ENCODE results near the gene MXD3.
"Not testable (repeated sequence)": the region's sequence is repeated elsewhere in the genome, so short reads cannot be mapped to it uniquely, and the experiment has no call there.

Gene MXD3, protein sequence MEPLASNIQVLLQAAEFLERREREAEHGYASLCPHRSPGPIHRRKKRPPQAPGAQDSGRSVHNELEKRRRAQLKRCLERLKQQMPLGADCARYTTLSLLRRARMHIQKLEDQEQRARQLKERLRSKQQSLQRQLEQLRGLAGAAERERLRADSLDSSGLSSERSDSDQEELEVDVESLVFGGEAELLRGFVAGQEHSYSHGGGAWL

GRCh38 chr5:177311723-177312648 is at the start of gene MXD3:
MXD3 (minus strand) TSS chr5:177311898; CDS start chr5:177311830, 68 bp downstream.
- peak; percentile 97 to 99 for DNase-seq (ENCODE audit: low read depth in 2 of 2)

DNA sequence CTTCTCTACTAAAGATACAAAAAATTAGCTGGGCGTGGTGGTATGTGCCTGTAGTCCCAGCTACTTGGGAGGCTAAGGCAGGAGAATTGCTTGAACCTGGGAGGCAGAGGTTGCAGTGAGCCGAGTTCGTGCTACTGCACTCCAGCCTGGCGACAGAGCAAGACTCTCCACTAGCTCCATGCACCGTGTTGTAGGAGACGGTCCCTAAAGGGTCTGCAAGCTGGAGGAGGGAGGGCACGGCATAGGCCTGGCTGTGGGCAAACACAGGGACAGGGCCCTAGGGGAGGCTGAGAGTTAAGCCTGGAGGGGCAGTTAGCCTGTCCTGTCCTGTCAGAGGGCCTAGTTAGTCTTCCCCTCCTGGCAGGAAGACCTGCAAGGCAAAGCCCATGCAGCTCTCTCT is 49.0 kb upstream of the MXD3 start:
- not testable (repeated sequence) for DNase-seq (ENCODE audit: low read depth in 2 of 2)

DNA sequence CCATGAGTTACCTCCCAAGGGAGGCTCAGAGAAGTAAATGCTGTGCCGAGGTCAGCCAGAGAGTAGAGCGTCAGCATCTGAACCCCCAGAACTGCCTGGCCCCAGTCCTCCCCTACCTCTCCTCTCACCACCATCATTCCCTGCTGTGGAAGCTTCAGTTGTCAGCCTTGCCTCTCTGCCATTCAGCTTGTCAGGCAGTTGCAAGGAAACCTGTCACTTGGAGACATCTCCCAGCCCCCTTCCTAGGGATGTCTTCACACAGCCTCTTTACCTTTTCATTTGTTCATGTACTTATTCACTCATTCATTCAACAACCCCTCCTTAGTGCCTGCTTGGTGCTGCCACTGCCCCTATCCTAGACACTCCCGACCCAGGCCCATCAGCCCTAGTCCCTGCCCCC is 48.2 kb upstream of the MXD3 start:
- DNase-seq (ENCODE audit: low read depth in 2 of 2), result no peak

DNA sequence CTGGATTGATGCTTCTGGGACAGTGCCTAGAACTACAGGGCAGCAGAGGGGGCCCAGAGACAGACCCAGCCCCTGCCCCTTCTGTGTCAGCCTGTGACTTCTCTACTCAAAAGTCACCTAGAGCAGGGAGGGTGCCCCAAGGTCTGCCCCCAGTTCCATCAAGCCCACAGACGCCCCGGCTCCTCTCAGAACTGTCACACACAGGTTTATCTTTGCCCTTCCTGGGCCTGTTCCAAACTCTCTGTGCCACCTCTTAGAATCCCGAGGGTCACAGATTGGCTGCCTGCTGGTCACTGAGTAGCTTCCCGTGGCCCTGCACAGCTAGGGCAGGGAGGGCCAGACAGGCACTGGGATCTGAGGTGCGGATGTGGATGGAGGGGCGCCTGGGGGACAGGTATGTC is 47.8 kb upstream of the MXD3 start:
- DNase-seq (ENCODE audit: low read depth in 2 of 2), result no peak

GRCh38 chr5:177358370-177358819 is 46.7 kb upstream of the MXD3 start:
- no peak for DNase-seq (ENCODE audit: low read depth in 2 of 2)

DNA sequence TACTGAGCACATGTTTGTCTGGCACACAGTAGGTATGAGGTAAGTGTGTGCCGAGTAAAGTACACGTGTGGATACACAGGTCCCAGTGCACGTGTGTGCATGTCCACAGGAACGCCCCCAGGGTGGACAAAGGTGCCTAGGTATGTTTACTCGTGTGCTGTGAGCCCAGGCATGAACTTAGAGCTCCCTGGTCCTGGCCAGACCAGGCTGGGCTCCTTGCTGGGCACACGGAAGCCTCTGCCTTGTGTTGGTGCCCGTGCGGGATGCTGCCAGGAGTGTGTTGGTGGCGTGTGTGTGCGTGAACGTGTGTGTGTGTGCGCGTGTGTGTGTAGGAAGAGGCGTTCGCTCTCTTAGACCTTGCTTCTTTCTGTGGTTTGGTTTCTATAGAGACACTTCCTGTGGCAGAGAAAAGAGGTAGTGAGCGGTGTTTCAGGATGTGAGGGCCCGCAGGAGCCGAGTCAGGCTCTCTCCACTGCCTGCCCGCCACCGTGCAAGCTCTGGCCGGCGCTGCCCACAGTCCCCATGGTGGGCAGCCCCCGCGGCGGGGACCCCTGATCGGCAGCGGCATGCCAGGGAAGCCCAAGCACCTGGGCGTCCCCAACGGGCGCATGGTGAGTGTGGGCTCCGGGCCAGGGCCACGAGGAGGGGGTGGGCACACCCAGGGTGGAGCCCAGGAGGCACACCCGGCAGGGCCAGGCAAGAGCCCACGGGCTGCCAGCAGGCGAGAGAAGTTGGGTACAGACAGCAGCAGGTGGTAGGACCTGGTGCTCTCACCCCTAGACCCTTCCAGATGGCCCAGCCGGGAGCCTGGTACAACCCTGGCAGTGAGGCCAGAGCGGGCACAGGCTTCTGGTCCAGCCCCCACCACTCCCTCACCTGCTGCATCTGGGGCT is 46.0 kb upstream of the MXD3 start, which contains the start of gene RGS14:
TSS of gene RGS14 (plus strand) at position 466 of the 893 bp plus-strand sequence. CDS start at position 567, 101 bp downstream.
- peak in 1 of 2 donors; percentile 55 for DNase-seq (ENCODE audit: low read depth in 2 of 2)

DNA sequence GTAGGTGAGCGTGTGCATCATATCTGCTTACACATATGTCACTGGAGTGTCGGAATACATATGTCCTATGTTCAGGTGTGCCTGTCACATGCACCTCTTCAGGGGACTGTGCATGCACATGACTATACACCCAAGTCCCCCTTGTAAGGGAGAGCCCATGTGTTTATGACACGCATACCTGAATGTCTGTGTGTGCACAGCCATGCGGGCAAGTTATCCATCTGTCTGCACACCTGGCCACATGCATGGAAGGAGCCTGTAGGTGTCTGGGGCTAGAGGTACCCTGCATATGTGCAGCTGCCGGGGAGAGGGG is 45.4 kb upstream of the MXD3 start:
- DNase-seq (ENCODE audit: low read depth in 2 of 2), result no peak

- no peak for DNase-seq (ENCODE audit: low read depth in 2 of 2)
These were observed 45.0 kb upstream of the MXD3 start for GRCh38 chr5:177356746-177357145.

- no peak for DNase-seq (ENCODE audit: low read depth in 2 of 2)
These were observed 44.1 kb upstream of the MXD3 start for GRCh38 chr5:177355868-177356168.

GRCh38 chr5:177355162-177355867 is 43.6 kb upstream of the MXD3 start:
- no peak for DNase-seq (ENCODE audit: low read depth in 2 of 2)

DNA sequence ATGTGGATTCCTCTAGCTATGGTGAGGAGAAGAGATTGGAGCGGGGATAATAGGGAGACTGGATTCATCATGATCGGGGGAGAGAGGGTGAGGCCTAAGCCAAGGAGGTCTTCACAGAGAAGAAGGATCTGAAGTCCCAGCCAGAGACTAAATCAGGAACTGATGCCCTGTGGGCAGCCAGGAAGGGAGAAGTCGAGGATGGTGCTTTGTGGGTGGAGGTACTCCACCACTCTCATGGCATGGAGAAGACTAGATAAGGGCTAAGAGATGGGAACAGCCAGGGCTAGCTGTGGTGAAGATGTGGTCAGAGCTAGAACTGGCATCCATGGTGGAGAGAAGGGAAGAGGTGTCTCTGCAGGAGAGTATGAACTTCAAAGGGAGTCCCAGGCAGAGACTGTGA is 43.0 kb upstream of the MXD3 start:
- DNase-seq (ENCODE audit: low read depth in 2 of 2), result no peak

GRCh38 chr5:177354256-177354655 is 42.6 kb upstream of the MXD3 start:
- no peak for DNase-seq (ENCODE audit: low read depth in 2 of 2)

- no peak for DNase-seq (ENCODE audit: low read depth in 2 of 2)
These were observed 41.4 kb upstream of the MXD3 start for GRCh38 chr5:177353093-177353492.

DNA sequence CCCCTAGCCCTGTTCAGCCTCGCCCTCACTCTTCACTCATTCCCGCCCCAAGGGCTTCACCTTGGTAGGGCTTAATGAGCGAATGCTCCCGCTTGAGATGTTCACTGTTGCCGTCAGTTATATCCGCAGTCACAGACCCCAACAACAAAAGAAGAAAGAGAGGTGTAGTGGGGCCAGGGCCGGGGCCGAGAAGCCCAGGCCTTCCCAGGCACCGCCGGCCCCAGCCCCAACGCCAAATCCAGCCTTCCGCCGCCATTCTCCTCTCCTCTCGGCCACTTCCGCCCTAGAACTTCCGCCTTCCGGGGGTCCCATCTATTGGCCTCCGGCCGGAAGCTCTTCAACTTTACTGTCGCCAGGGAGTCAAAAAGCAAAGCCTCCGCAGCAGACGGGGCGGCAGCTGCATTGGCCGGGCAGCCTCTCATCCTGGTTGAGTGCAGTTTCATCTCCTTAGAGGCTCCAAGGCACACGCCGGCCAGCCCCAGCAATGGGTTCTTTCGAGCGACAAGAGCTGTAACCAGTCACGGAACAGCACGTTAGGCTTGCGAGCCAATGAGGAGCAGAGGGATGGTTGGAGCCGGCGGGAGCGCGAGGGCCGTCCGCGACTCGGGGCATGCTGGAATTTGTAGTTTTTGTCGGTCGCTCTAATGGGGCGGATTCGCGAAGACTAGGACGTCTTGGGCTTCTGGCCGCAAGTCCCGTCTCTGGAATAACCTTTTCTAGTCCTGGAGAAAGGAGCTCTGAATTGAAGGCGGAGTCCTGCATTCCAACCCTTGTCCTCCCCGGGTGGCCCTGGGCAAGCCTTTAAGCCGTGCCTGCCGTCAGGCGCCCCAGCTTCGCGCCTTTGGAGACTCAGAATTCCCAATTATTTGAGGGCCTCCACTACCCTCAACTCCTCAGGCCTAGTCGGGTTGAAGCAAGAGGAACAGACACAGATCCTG is 40.0 kb upstream of the MXD3 start, which contains the start of gene LMAN2:
TSS of gene LMAN2 (minus strand) at position 277 of the 938 bp plus-strand sequence. CDS start at position 256, 21 bp downstream.
- DNase-seq (ENCODE audit: low read depth in 2 of 2), result peak; percentile 81 to 89

GRCh38 chr5:177350776-177351391 is 39.2 kb upstream of the MXD3 start:
- no peak for DNase-seq (ENCODE audit: low read depth in 2 of 2)

DNA sequence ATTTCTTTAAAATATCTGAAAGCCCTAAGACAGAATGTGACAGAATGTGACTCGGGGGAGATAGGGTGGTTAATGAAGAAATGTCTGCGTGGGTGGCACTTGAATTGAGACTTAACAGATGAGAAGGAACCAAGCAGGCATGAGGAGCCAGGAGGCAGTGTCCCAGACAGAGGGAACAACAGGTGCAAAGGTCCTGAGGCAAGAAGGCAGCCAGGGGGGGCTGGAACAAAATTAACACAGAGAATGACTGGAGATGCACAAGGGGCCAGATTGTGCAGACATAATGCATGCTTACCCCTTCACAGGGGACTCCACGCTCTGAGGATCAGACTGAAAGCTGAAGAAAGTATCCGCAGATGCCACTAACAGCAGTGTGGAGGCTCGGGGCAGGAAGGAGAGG is 38.1 kb upstream of the MXD3 start:
- DNase-seq (ENCODE audit: low read depth in 2 of 2), result no peak

DNA sequence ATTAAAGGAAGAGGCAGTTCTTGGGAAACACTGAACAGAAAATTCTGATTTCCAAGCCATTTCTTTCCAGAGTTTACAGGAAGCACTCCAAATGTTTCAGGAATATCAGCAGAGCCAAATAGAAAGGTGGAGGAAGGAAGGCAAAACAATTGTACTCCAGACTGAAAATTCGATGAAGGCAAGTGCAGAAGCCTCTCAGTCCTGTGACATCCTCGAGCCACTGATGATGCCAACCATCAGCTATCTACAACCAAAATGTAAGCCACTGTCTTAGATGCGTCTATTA is 37.6 kb upstream of the MXD3 start:
- DNase-seq (ENCODE audit: low read depth in 2 of 2), result no peak

DNA sequence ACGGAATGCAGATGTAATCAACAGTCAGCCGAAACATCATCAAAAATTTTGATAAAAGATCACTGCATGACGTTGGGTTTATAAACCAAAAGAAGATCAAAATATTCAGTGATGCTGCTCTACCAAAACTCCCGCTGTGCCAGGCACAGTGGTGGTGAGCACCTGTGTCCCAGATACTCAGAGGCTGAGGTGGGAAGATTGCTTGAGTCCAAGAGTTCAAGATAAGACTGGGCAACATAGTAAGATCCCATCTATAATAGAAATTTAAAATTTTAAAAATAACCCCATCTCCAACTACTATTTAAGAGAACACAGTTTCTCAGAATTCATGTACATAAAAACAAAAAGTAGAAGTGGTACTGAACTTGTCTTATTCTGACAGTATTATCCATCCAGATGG is 36.0 kb upstream of the MXD3 start:
- DNase-seq (ENCODE audit: low read depth in 2 of 2), result no peak

DNA sequence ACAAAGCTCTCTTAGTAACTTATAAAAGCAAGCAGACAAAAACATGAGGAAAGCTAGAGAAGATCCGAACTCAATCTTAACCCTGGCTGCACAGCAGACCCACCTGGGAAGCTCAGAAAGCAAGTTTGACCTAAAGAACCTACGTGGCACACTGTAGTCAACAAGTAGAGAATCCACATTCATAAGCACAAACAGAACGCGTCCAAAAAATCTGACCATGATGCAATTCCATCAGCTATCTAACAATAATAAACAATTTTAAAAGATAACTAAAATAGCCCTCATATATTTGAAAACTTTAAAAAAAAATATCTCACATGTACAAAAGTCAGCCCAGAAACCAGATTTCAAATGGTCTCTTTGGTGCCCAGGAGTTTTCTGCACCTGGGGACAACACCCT is 35.1 kb upstream of the MXD3 start:
- DNase-seq (ENCODE audit: low read depth in 2 of 2), result no peak

DNA sequence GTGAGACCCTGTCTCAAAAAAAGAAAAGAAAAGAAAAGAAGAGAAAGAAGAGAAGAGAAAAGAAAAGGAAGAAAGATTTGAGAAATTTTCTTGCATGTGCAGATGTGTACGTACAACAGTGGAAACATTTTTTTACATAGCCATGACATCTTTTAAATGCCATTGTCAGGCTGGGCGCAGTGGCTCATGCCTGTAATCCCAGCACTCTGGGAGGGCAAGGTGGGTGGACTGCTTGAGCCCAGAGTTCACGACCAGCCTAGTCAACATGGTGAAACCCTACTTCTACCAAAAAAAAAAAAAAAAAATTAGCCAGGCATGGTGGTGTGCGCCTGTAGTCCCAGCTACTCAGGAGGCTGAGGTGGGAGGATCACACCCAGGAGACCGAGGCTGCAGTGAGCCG is 33.2 kb upstream of the MXD3 start:
- DNase-seq (ENCODE audit: low read depth in 2 of 2), result no peak
